Fibroblast of peridontal ligament (primary cell): Measurements from ENCODE around the gene GHRH.

Experiments used
- DNase-seq: peaks from one replicate; pipeline ENCODE4 v3.0.0-alpha.2; 2010; ENCODE audit errors: extremely low read depth

GHRH gene

DNA sequence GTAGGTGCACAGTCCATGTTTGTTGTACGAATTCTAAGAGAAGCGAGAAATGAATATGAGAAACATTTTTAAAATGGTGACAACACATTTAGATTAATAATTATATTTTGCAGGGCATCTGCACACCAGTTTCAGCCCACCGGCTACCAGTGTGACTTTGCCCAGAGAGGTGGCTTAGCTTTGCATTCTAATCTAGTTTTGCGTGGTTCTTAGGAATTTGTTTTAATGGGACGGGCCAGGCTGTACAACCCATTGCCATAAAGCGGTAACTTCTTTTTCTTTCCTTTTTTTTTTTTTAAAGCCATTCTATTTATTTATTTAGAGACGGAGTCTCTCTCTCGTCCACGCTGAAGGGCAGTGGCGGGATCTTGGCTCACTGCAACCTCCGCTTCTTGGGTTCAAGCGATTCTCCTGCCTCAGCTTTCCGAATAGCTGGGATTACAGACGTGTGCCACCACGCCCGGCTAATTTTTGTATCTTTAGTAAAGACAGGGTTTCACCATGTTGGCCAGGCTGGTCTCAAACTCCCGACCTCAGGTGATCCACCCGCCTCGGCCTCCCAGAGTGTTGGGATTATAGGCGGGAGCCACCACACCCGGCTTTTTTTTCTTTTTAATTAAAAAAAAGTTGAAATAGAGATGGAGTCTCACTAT is 28.7 kb upstream of the GHRH start:
- DNase-seq: no peak

- no peak for DNase-seq
Measured at GRCh38 chr20:37288091-37288490, 26.5 kb upstream of the GHRH start.

- no peak for DNase-seq
Measured at GRCh38 chr20:37285664-37286374, 24.2 kb upstream of the GHRH start.

DNA sequence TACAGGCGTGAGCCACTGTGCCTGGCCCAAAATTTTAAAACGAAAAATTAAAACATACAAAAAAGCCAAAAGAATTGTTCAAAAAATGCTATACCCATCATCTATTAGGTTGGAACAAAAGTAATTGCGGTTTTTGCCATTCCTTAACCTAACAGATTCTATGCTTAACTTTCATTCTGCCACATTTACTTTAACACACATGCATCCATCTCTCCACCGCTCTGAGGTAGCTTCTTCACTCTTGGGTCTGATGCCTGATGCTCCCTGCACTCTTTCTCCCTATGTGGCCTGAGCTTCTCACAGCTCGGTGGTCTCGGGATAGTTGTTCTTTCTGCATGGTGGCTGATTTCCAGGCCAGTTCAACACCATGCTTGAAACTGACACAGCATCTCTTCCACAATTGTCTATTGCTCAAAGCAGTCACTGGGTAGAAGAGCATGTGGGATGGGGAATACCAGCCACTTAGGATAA is 23.1 kb upstream of the GHRH start:
- no peak for DNase-seq

- no peak for DNase-seq
Measured at GRCh38 chr20:37283530-37284195, 22.0 kb upstream of the GHRH start.

DNA sequence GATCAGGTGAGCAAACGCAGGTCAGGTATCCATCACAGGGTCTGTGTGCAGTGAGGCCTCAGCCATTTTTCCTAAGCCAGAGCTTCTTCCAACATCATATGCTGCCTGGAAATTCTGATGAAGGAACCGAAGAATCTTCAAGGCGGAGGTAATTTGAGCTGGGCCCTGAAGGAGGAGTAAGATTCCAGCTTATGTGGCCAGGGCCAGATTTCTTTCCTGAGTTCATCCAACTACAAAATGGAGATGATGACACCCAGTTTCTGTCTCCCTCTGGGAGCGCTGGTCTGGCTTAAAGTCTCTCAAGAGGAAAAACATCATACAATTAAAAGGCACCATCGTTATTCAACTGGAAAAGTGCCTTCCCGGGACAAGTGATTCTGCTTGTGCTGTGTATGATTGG is 20.9 kb upstream of the GHRH start:
- DNase-seq: peak; percentile 86

GRCh38 chr20:37280403-37280802 is 18.8 kb upstream of the GHRH start:
- DNase-seq: no peak

GRCh38 chr20:37279820-37280219 is 18.2 kb upstream of the GHRH start:
- no peak for DNase-seq

DNA sequence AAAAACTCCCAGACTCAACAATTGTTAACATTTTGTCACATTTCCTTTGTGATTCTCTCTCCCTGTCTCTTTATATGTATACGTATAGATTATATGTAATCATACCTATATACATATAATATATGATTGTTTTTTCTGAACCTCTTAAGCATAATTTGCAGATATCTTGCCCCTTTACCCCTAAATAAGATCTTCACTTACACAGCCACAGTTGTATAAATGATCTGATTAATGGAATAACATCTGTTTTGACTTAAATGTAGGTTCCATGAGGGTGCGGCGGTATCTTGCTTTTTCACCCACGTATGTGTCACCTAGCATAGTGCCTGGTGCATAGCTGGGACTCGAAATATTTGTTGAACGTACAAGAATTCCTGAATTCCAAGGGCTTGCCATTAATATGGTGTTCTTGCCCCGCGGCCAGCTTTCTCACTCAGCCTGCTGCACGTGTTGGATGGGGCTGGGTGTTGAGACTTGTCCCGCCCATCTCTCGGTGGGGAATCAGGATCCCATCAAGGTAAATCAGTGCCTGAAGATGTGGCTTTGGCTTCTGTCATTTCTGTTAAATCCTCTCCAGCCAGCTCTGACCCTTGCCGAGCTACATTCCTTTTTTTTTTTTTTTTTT is 17.5 kb upstream of the GHRH start:
- DNase-seq: no peak

DNA sequence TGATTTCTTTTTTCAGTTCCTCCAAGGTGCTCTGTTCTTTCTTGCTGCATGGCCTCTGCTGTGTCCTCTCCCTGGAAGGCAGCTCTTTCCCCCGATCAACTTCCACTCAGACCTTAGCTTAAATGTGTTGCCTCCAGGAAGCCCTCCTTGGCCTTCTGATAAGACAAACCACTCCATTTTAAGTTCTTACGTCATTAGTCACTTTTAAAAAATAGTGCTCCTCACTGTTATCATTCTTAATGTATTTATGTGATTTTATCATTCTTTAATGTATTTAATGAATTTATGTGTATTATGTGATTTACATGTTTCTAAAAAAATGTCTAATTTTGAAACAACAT is 15.6 kb upstream of the GHRH start:
- DNase-seq: no peak

DNA sequence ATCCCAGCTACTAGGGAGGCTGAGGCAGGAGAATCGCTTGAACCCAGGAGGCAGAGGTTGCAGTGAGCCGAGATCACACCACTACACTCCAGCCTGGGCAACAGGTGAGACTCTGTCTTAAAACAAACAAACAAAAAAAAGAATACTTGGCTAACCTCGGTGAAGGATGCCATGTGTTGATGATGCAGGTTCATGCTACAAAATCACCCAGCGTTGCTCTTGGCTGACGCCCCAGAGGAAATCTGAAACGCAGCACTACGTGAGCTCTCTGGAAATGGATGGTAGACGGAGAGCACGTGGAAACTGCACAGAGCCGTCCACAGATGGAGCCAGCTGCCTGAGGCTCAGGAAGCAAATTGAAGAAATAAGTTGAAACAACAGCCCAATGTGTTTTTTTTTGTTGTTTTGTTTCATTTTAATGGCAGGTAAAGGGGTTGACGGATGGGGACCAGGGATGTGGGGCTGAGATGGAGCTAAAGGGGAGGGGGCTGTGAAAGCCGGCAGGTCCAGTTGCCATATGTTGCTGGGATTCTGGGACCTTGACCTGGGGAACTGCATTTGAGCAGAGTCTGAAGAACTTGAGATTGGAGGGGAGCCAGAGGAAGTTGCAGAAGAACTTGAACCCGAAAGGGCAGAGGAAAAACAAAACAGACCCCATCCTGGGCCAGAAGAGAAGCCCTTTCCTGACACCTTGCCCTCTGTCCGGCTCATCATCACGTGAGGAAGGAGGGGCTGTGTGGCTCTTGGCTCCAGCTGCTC is 15.1 kb upstream of the GHRH start:
- DNase-seq: peak; percentile 90

DNA sequence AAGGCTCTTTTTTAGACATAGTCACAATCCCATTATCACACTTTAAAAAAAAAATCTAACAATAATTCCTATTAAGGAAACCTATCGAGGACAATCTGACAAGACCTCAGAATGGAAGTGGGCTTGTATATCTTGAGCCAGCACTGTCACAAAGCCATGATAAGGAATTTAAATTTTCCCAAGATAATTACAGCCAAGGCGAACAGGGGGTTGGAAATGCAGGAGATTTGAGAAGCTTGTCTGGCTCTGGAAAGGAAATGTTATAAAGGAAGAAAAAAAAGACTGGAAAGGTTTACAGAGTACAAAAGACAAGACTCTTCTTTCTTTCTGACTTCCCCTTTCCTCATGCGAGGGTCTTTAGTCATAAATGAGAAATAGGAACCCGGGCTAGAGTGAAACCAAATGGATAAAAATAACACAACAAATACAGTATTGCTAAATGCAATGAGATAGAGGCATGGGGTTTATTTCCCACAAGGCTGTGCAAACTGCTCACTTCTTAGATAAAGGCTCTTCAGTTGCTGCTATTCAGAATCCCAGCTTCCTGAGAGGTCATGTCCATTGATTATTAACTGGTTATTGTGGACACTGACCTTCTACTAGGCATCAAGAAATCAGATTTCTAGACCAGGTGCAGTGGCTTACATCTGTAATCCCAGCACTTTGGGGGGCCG is 13.4 kb upstream of the GHRH start:
- no peak for DNase-seq

GRCh38 chr20:37273988-37274387 is 12.4 kb upstream of the GHRH start:
- no peak for DNase-seq

- no peak for DNase-seq
Measured at GRCh38 chr20:37271421-37271768, 9.8 kb upstream of the GHRH start.

- DNase-seq: no peak
Measured at GRCh38 chr20:37270576-37271420, 9.2 kb upstream of the GHRH start.

DNA sequence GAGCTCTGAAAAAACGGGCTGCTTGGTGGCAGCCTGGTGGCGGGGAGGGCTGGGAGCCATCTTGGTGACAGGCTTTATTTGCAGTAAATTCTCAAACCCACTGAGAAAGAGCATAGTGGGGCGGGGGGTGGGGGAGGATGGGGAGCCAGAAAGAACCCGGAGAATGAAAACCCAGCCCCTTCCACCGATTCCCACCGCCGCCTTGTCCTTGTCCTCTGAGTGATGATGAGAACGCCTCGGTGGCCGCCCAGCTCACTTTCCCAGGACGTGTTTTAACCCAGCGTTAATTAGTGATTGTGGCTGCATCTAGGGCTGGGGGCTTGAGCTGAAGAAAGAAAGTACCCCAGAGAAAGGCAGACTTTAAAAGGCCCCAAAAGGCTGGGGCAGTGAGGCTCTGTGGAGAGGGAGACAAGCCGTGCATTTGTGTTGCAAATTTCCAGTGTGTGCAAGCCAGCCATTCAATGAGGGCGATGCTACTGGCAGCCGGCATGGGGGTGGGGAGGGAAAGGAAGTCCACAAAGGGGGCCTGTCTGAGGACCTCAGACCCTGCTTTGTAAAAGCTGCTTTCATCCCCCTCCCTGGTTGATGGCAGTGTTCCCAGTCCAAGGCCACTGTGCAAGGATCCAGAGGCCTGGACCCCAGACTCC is 6.2 kb upstream of the GHRH start:
- DNase-seq: no peak

DNA sequence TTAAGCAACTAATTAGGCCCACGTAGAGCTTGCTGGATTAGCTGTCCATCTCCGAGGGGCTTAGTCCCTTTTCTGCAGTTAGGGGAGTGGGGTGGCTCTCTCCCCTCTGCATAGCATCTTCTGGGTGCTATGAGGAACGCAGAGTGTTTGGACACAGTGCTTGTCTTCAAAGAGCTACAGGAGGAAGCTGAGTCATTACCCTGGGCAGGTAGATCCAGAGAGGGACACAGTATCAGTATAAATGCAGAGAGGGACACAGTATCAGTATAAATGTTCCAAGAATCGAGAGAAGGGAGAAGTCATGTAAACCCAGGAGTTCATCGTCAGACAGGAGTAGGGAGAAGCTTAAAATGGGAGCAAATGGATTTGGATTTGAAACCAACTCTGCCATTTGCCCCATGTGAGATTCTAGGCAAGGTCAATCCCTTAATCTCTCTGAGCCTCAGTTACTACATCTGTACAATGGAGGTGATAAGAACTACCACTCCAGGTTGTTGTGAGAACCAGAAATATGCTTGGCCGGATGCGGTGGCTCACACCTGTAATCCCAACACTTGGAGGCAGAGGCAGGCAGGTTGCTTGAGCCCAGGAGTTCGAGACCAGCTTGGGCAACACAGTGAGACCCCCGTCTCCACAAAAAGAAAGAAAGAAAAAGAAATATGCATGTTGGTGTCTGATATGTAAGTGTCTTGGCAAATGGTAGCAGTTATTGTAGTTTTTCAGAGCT is 5.5 kb upstream of the GHRH start:
- no peak for DNase-seq

GRCh38 chr20:37265152-37265551 is 3.5 kb upstream of the GHRH start:
- DNase-seq: peak; percentile 26

DNA sequence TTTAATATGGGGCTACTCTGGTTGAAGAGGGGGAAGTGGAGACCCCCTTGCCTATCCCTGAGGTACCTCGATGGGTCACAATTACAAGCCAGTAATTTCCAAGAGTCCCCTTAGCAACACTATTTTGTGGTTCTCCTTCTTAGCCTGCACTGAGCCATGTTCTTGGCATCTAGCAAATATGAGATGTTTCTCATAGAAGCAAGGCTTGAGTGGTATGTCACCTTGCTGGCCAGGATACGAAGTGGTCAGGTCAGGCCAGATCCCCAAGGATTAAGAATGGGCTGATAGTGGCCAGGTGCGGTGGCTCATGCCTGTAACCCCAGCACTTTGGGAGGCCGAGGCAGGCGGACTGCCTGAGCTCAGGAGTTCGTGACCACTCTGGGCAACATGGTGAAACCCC is 2.1 kb upstream of the GHRH start:
- DNase-seq: no peak
